ENCODE data around the gene NRXN3. TPM values are rescaled to one million over a fixed set of nuclear protein-coding genes. Genes with fewer than 3 reads are reported as not detected.

NRXN3 gene
- total RNA-seq, 1 donor from 2014 or later: not detected

- DNase-seq (ENCODE audit: low read depth in 2 of 2): no peak
Observed at GRCh38 chr14:79513446-79513845, 1343.3 kb downstream of the NRXN3 start.

DNA sequence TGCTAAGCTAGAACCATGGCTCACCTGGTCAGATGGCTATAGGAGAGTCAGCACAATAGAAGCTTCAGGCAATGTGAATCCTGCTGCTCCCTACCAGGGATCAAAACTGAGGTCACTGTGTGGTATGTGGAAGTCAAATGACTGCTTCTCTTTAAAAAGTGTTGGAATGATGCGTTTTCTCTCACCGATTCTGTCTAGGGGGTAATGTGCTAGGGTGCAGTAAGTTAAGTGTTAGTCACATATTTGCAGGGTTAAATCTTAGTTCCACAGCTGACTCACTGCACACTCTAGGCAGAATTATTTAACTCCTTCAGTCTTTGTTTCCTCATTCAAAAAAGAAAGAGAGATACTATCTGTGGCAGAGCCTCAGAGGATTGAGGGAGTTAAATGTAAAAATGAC lies 1344.5 kb downstream of the NRXN3 start:
- no peak for DNase-seq (ENCODE audit: low read depth in 2 of 2)

DNA sequence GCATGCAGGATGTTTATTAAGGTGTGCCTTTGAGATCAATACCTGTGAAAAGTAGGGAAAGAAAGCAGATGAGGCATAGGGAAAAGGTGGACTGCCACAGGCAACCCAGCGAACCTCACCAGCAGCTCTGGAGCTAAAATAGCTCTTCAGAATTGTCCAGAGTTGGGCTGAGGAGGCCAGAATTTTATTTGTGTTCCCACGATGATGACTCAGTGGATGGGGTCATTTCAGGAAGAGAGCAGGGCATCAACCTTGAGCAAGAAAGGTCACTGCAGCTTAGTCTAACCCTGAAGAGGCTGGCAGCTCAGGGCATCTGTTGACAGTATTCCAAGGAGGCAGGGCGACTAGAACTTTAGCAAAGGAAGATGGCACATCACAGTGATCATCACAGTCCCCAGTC lies 1345.0 kb downstream of the NRXN3 start:
- no peak for DNase-seq (ENCODE audit: low read depth in 2 of 2)

DNA sequence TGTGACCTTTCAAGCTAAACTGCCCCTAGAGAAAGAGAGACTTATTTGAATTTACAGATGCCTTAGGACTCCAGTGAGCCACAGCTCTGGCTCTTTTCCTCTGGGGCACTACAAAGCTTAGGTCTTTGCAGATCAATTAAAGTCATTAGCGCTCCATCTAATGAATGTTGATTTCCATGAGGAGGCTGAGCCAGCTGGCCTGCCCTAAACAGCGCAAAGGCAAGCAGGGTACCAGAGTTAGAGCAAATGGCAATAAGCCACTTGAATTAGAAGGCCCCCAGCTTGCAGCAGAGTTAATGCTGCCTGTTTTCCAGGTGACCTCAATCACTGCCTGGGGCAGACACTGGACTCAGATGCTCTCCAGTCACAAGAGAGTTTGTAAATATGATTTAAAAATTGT lies 1345.8 kb downstream of the NRXN3 start:
- no peak for DNase-seq (ENCODE audit: low read depth in 2 of 2)

DNA sequence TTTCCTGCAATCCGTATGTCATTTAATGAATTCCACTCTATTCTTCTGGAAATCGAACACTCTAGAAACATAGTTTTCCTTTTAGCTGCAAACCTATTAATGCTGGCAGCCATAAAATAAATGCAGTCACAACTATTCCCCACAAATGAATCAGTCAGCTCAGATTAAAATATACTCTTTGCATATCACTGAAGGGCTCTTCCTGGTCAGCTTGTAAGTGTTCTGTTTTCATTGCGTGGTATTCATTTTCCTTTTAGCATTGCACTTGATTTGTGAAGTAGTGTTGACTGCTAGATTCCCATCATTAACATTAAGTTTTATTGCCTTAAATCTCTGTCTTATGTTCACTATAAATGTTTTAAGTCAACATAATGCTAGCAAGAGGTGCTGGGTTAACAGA lies 1355.2 kb downstream of the NRXN3 start:
- no peak for DNase-seq (ENCODE audit: low read depth in 2 of 2)

DNA sequence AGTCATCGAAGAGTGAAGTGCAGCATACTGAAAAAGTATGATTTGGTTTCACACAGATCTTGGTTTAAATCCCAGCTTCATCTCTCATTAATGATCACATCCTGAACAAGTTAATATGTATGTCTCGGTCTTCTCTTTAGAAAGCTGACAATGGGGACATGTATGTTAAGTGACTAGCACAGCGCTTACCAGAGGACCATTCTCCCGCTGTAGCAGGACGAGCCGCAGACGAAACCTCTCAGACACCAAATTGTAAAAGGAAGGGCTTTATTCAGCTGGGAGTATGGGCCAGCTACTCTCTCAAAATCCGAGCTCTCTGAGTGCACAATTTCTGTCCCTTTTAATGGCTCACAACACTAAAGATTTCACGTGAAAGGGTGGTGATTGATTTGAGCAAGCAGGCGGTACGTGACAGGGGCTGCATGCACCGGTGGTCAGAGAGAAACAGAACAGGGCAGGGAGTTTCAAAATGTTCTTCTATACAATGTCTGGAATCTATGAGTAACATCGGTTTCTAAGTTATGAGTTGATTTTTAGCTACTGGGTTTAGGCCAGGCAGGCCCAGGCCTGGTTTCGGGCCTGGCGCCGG lies 1358.7 kb downstream of the NRXN3 start:
- no peak for DNase-seq (ENCODE audit: low read depth in 2 of 2)

DNA sequence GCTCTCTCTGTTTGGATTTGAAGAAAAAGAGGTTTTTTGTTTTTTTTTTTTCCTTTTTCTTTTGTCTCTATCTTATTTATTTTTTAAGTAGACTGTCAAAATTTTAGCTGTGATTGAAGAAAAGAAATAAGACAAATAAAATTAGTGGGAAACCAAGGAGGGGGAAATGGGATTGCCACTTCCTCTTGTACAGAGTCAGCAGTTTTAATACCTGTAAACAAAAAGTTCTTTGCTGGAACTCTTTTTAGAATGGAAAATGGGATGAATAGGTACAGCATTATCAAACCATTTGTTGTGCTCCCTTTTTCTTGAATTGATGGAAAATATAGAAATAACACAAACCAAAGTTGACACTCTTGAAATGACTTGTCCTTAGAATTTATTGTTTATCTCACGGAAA lies 1360.4 kb downstream of the NRXN3 start:
- DNase-seq (ENCODE audit: low read depth in 2 of 2): no peak

DNA sequence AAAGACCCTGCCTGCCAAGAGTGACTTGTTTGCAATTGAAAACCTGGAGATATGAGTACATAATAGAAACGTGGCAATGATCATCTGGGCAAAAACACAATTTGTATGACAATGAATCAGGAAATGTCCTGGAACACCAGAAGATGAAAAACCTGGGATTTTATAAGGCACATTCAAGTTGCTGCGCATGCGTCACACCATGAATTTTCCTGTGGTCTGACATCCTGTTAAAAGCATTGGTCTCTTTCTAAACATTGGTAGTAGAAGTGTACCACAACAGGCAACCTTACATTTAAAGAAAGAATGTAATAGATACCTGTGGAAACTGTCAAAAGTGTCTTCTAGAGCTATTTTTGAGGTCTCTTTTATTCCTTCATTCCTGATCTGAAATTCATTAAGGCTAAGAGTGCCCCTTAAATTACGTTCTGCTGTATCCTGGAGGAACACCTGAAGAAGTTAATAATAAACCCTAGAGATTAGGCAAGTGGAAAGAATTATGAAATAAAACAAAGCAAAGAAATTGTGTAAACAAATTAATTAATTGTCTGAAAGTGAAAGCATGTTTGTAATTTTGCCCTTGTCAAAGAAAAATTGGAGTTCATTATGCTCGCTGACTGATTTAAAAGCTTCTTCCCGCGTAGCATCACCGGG lies 1364.7 kb downstream of the NRXN3 start:
- no peak for DNase-seq (ENCODE audit: low read depth in 2 of 2)

GRCh38 chr14:79540394-79540793 lies 1370.2 kb downstream of the NRXN3 start:
- DNase-seq (ENCODE audit: low read depth in 2 of 2): no peak

DNA sequence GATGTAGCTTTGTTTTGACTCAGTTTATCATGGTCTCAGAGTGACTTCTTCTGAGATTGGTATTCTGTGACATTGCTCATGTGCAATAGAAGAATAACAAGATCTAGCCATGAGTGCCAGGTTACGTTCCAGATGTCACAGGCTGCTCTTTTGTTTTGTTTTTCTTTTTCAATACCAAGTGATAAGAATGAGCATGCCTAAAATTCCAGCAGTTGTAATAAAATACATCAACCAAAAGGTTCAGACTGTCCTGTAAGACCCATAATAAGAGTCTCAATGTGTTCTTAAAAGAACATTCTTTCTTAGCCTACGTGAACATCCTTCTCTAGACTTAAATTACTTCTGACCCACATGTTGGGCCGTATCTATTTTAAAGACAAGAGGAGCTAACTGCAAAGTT lies 1371.9 kb downstream of the NRXN3 start:
- no peak for DNase-seq (ENCODE audit: low read depth in 2 of 2)

GRCh38 chr14:79543348-79543747 lies 1373.2 kb downstream of the NRXN3 start:
- no peak for DNase-seq (ENCODE audit: low read depth in 2 of 2)

DNA sequence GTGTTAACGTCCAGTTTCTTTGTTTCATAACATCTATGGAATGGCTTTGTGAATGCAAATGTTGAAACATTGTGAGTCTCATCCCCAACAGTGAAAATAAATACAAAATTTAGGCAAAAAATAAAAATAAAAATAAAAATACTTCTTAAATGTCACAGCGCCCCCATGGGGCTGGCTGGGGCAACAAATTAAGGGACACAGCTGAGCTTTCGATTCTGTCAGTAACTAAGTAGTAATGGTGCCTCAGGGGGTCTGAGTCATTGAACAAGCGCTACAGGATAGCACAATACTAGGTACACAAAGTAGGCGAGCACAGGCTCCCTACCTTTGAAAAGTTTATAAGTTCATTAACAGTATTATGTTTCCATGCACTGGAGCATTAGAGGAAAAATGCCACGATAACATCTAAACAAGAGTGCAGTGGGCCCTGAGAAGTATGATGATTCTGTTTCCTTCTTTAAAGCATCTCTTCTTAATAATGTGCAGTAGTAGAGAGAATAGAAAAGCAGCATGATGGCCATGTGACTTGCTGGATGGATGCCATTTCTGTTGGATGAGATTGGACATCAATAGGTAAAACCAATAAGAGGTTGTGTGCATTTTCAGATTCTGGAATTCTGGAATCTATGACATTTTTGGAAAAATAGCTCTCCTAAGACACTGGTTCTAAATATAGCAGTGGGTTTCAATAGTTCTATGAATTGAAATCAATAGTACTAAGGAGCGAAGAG lies 1374.0 kb downstream of the NRXN3 start:
- DNase-seq (ENCODE audit: low read depth in 2 of 2): peak; percentile 15 to 42

GRCh38 chr14:79544698-79545070 lies 1374.5 kb downstream of the NRXN3 start:
- DNase-seq (ENCODE audit: low read depth in 2 of 2): no peak

DNA sequence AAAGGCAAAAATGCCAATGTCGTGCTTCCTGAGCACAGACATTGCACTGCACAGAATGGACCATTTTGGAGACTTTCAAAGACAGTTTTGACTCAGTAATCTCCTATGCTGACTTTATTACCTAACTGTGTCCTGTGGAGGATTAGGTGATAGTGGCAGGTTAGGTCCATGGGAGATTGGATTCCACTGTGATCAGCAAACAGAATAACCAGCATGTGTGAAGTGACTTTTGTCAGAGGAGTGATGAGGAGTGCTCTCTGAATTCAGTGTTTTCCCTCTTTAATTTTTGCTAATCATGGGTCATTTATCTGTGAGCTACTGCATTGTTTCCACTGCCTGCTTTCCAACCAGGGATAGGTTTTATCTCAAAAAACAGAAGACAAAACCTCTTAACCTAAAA lies 1378.7 kb downstream of the NRXN3 start:
- DNase-seq (ENCODE audit: low read depth in 2 of 2): no peak

- no peak for DNase-seq (ENCODE audit: low read depth in 2 of 2)
Observed at GRCh38 chr14:79549515-79549914, 1379.3 kb downstream of the NRXN3 start.

- no peak for DNase-seq (ENCODE audit: low read depth in 2 of 2)
Observed at GRCh38 chr14:79551523-79551922, 1381.3 kb downstream of the NRXN3 start.

GRCh38 chr14:79552778-79553177 lies 1382.6 kb downstream of the NRXN3 start:
- no peak for DNase-seq (ENCODE audit: low read depth in 2 of 2)

GRCh38 chr14:79554816-79555215 lies 1384.6 kb downstream of the NRXN3 start:
- no peak for DNase-seq (ENCODE audit: low read depth in 2 of 2)

DNA sequence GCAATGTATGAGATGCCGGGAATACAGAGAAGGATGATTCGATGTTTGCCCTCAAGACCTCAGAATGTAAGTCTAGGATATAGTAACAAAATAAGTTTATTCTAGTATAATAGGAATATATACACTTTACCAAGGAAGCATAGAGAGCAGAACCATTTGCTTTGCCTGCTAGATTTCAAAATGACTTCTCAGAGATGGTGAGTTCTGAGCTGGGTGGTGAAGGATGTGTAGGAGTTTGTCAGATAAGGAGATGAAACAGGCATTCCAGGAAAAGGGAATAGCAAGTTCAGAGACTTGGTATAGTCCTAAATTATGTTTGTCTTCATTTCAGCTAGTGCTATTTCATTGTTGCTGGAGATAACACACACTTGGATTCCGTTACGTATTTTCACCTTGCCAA lies 1385.3 kb downstream of the NRXN3 start:
- no peak for DNase-seq (ENCODE audit: low read depth in 2 of 2)

DNA sequence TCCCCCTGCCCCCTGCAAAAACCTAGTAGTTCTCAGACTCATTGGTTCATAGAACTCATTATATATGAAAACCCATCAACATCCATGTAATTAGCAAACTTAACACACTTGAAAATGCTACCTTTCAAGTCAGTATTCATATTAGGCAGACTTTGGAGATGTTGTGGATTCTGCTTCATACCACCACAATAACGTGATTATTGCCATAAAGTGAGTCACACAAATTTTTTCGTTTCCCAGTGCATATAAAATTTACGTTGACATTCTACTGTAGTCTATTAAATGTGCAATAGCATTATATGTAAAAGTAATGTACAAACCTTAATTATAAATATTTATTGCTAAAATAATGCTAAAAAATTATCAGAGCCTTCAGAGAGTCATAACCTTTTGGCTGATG lies 1387.1 kb downstream of the NRXN3 start:
- no peak for DNase-seq (ENCODE audit: low read depth in 2 of 2)

DNA sequence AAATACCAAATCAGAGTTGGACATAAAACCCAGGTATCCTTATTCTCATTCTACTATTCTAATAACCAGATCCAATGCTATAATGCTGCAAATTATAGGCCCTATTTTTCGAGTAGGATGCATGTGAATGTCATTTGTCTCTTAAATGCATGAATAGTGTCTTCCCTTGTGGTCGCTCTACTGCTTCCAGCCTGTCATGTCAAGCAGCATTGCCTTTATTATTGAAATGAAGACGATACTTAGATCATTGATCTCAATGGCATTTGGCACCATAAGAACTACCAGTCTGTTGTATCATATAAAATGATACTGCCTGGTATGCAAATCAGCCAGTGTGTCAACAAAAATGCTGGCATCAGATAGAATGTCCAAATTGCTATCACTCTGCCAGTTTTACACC lies 1392.0 kb downstream of the NRXN3 start:
- DNase-seq (ENCODE audit: low read depth in 2 of 2): no peak

GRCh38 chr14:79564371-79564770 lies 1394.2 kb downstream of the NRXN3 start:
- DNase-seq (ENCODE audit: low read depth in 2 of 2): no peak

DNA sequence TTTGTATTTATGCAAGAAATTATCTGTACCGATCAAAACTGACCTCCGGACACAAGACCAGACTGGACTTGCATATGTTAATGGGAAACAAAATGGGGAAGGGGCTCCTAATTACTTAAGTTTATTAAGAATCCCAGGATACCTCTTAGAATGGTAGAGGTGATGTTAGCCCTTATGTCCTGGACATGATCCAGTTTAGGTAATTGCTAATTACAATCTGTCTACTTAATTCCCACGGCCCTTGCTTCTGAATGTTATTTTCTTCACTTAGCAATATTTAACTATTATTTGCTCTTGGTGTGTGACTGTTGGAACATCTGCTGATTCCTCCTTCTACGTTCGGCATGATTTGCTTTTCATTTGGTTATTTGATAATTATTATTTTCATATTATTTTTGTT lies 1397.1 kb downstream of the NRXN3 start:
- DNase-seq (ENCODE audit: low read depth in 2 of 2): no peak

Data from lung microvascular endothelial cell (primary cell).